ENCODE results near the gene GNAO1.

Gene GNAO1

GRCh38 chr16:56317998-56318826 lies 126.9 kb downstream of the GNAO1 start:
- DNase-seq = peak; percentile 58

- DNase-seq = no peak
Measured at GRCh38 chr16:56318827-56319140, 127.5 kb downstream of the GNAO1 start.

- no peak for DNase-seq
Measured at GRCh38 chr16:56319376-56319775, 128.1 kb downstream of the GNAO1 start.

- DNase-seq = no peak
Measured at GRCh38 chr16:56320056-56320455, 128.8 kb downstream of the GNAO1 start.

GRCh38 chr16:56320811-56321558 lies 129.7 kb downstream of the GNAO1 start:
- no peak for DNase-seq

- DNase-seq = no peak
Measured at GRCh38 chr16:56321571-56321970, 130.3 kb downstream of the GNAO1 start.

GRCh38 chr16:56324406-56324805 lies 133.1 kb downstream of the GNAO1 start:
- no peak for DNase-seq

- DNase-seq = no peak
Measured at GRCh38 chr16:56325956-56326355, 134.7 kb downstream of the GNAO1 start.

- DNase-seq = no peak
Measured at GRCh38 chr16:56327071-56327928, 136.0 kb downstream of the GNAO1 start.

- no peak for DNase-seq
Measured at GRCh38 chr16:56327929-56328258, 136.6 kb downstream of the GNAO1 start.

GRCh38 chr16:56328276-56329022 lies 137.2 kb downstream of the GNAO1 start:
- no peak for DNase-seq

- DNase-seq = no peak
Measured at GRCh38 chr16:56329887-56330286, 138.6 kb downstream of the GNAO1 start.

GRCh38 chr16:56330476-56330875 lies 139.2 kb downstream of the GNAO1 start:
- DNase-seq = no peak

- DNase-seq = no peak
Measured at GRCh38 chr16:56331399-56331798, 140.1 kb downstream of the GNAO1 start.

GRCh38 chr16:56331915-56332314 lies 140.6 kb downstream of the GNAO1 start:
- DNase-seq = no peak

- DNase-seq = peak; percentile 73
Measured at GRCh38 chr16:56332464-56333079, 141.3 kb downstream of the GNAO1 start.

- no peak for DNase-seq
Measured at GRCh38 chr16:56334761-56335160, 143.5 kb downstream of the GNAO1 start.

- DNase-seq = no peak
Measured at GRCh38 chr16:56336071-56336688, 144.9 kb downstream of the GNAO1 start.

- DNase-seq = no peak
Measured at GRCh38 chr16:56336711-56337110, 145.4 kb downstream of the GNAO1 start.

GRCh38 chr16:56337131-56337857 lies 146.0 kb downstream of the GNAO1 start:
- no peak for DNase-seq

GRCh38 chr16:56337858-56338325 lies 146.6 kb downstream of the GNAO1 start:
- DNase-seq = no peak
